KOPT-K1 (cell line): Measurements from ENCODE around the gene PXK.
"Not testable (repeated sequence)": the region's sequence is repeated elsewhere in the genome, so short reads cannot be mapped to it uniquely, and the experiment has no call there.

Experiments
- H3K27ac ChIP-seq: fragments of 200-600 bp; sonication (generic); 2 replicates; pipeline ENCODE4 v1.5.1; 2016; ENCODE audit warnings: antibody characterized with exemption, mild to moderate bottlenecking, low read depth, low read length; ENCODE audit not compliant: poor library complexity, severe bottlenecking
- H3K36me3 ChIP-seq: fragments of 200-600 bp; sonication (generic); 2 replicates; pipeline ENCODE4 v1.5.1; 2017; ENCODE audit warnings: antibody characterized with exemption, mild to moderate bottlenecking, low read length, moderate library complexity; ENCODE audit not compliant: insufficient read depth
- H3K9me3 ChIP-seq: fragments of 200-600 bp; sonication (generic); 2 replicates; pipeline ENCODE4 v1.5.1; 2017; ENCODE audit warnings: antibody characterized with exemption, low read length, mild to moderate bottlenecking; ENCODE audit not compliant: insufficient read depth, poor library complexity, severe bottlenecking

Gene PXK

DNA sequence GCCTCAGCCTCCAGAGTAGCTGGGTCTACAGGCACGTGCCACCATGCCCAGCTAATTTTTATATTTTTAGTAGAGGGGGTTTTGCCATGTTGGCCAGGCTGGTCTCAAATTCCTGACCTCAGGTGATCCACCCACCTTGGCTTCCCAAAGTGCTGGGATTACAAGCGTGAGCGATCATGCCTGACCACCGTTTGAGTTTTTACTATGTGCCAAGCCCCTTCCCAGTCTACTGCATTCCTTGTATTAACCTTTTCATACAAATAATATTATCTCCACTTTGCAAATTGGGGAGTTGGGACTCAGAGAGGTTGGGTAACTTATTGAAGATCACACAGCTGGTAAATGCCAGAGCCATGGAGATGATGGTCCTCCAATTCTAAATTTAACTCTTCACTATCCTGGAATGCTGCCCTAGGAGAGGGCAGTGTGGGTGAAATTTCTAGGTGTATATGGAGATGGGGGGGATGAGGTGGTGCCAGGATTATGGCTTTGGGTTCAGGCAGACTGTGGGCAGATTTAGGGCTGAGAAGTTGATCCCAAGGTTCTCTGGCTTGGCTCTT is 1.0 kb upstream of the PXK start:
- Histone ChIP-seq H3K27ac (peak overlapping the region; percentile 86), H3K9me3 (no peaks in the 10 kb centered on the region), H3K36me3 (peaks cover 8% of the 10 kb centered on the region)

- peak overlapping the region; percentile 86 for H3K27ac ChIP-seq
- H3K36me3 ChIP-seq = peaks cover 23% of the 10 kb centered on the region
- no peaks in the 10 kb centered on the region for H3K9me3 ChIP-seq
Measured at GRCh38 chr3:58333206-58334012, 717 bp downstream of the PXK start.

DNA sequence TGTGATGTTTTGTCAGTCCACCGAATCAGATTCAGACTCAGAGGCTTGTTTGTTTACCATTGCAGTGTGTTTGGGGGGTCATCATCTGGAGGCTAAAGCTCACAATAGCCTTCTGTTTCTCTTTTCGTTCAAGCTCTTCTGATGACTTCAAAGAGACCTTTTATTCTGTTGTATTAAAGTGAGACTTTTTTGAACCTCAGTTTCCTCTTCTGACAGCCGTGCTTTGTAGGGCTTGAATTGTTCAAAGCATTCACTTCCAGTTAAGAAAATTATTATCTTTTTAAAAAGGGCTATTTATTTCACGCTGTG is 1.3 kb downstream of the PXK start:
- Histone ChIP-seq H3K36me3 (peaks cover 29% of the 10 kb centered on the region), H3K9me3 (no peaks in the 10 kb centered on the region), H3K27ac (peak overlapping the region; percentile 86)

DNA sequence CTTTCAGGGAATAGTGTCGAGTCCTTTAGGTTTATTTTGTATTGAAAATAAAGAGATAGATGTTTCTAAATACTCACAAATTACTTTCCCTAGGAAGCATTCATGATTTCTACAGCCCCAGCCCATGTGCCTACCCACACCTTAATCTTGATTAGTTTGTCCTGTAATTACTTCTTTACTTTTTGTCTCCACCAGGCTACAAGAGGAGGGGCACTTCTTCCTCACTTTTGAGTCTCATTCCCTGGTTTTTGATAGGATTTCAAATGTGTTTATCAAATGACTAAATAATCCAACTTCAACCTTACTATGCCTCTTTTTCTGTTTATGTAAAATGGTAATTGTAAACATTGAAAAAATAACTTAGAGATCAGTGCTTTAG is 1.8 kb downstream of the PXK start:
- H3K9me3 ChIP-seq = no peaks in the 10 kb centered on the region
- peaks cover 34% of the 10 kb centered on the region for H3K36me3 ChIP-seq
- peak overlapping the region; percentile 86 for H3K27ac ChIP-seq

- peaks cover 44% of the 10 kb centered on the region for H3K36me3 ChIP-seq
- peak overlapping the region; percentile 86 for H3K27ac ChIP-seq
- H3K9me3 ChIP-seq = no peaks in the 10 kb centered on the region
Measured at GRCh38 chr3:58335652-58335947, 2.9 kb downstream of the PXK start.

GRCh38 chr3:58336135-58336882 is 3.6 kb downstream of the PXK start:
- H3K27ac ChIP-seq = peak overlapping the region; percentile 37
- H3K9me3 ChIP-seq = no peaks in the 10 kb centered on the region
- H3K36me3 ChIP-seq = peaks cover 51% of the 10 kb centered on the region

DNA sequence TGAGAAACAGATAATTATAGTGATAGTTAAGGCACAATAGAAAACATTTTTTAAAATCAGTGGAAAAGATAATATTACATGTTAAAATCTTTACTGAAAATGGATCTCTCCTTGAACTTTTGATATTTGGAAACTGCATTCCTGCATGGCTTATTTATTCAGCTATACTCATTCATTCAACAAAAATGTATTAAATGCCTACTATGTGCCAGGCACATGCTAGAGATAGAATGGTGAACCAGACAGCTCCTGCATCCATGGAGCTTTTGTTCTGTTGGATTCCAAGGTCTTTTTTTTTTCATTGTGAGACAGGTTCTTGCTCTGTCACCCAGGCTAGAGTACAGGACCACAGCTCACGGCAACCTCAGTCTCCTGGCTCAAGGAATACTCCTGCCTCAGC is 4.5 kb downstream of the PXK start:
- Histone ChIP-seq H3K27ac (no peak overlapping the region), H3K36me3 (peaks cover 60% of the 10 kb centered on the region), H3K9me3 (no peaks in the 10 kb centered on the region)

- peaks cover 77% of the 10 kb centered on the region for H3K36me3 ChIP-seq
- H3K27ac ChIP-seq, H3K9me3 ChIP-seq: not testable (repeated sequence)
Measured at GRCh38 chr3:58339146-58339545, 6.5 kb downstream of the PXK start.

- H3K9me3 ChIP-seq = no peaks in the 10 kb centered on the region
- H3K27ac ChIP-seq = peak overlapping the region; percentile 62
- H3K36me3 ChIP-seq = peaks cover 77% of the 10 kb centered on the region
Measured at GRCh38 chr3:58340594-58341244, 8.0 kb downstream of the PXK start.

DNA sequence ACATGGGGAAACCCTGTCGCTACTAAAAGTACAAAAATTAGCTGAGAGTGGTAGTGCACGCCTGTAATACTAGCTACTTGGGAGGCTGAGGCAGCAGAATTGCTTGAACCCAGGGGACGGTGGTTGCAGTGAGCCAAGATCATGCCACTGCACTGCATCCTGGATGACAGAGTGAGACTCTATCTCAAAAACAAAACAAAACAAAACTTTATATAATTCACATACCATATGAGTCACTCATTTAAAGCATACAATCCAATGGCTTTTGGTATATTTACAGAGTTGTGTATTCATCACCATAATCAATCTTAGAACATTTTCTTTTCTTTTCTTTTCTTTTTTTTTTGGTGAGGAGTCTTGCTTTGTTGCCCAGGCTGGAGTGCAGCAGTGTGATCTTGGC is 8.7 kb downstream of the PXK start:
- Histone ChIP-seq H3K9me3 (no peaks in the 10 kb centered on the region), H3K27ac (peak overlapping the region; percentile 62)

DNA sequence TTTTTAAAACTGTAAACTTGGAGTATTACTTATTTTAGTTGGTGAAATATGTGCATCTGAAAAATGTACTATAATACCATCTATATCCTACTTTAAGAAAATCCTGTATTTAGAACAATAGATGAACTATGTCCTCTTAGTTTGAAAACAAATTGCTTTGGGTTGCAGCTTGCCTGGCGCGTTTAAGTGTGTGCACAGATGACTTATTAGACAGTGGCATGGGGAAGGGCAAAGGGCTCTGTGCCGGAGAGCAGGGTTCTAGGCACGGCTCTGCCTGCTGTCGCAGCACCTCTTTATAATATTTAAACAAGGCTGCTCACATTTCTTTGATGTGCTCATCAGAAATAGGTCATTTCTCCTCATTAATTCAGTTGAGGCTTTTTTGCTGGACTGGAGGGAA is 10.0 kb downstream of the PXK start:
- no peaks in the 10 kb centered on the region for H3K9me3 ChIP-seq
- peaks cover 60% of the 10 kb centered on the region for H3K36me3 ChIP-seq
- peak overlapping the region; percentile 98 for H3K27ac ChIP-seq

More for the DNA sequence above, 8.7 kb downstream of the PXK start:
- H3K36me3 ChIP-seq = peaks cover 73% of the 10 kb centered on the region

GRCh38 chr3:58345457-58345856 is 12.8 kb downstream of the PXK start:
- peaks cover 41% of the 10 kb centered on the region for H3K36me3 ChIP-seq
- no peaks in the 10 kb centered on the region for H3K9me3 ChIP-seq
- H3K27ac ChIP-seq = peak overlapping the region; percentile 98

DNA sequence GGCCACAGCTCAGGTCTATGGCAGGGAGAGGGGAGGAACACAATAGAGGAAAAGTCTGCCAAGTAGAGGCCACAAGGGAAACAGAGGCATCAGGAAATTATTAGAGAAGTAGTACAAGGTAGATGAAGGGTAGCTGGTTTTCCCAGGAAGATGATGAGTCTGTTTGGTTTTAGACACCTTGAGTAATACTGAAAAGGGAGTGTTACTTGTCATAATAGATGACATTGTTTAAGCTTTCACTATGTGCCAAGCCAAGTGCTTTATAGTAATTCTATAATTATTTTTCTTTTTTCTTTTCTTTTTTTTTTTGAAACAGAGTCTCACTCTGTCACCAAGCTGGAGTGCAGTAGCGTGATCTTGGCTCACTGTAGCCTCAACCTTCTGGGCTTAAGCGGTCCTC is 13.7 kb downstream of the PXK start:
- Histone ChIP-seq H3K27ac (peak overlapping the region; percentile 98), H3K36me3 (peaks cover 32% of the 10 kb centered on the region), H3K9me3 (no peaks in the 10 kb centered on the region)

DNA sequence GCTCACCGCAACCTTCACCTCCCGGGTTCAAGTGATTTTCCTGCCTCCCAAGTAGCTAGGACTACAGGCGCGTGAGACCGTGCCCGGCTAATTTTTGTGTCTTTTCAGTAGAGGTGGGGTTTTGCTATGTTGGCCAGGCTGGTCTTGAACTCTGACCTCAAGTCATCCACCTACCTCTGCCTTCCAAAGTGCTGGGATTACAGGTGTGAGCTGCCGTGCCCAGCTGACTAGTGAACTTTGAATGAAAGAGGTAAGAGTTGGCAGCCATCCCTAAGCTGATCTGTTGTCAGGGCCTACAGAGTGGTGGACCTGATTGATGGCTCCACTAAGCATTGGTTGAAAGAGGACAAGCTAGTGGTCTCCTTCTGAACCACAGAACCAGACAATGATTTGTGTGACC is 15.3 kb downstream of the PXK start:
- H3K9me3 ChIP-seq = no peaks in the 10 kb centered on the region
- H3K27ac ChIP-seq = peak overlapping the region; percentile 98
- H3K36me3 ChIP-seq = peaks cover 17% of the 10 kb centered on the region
